ENCODE data around the gene HCAR2.
"Not testable (repeated sequence)": the region's sequence is repeated elsewhere in the genome, so short reads cannot be mapped to it uniquely, and the experiment has no call there.

The HCAR2 gene

DNA sequence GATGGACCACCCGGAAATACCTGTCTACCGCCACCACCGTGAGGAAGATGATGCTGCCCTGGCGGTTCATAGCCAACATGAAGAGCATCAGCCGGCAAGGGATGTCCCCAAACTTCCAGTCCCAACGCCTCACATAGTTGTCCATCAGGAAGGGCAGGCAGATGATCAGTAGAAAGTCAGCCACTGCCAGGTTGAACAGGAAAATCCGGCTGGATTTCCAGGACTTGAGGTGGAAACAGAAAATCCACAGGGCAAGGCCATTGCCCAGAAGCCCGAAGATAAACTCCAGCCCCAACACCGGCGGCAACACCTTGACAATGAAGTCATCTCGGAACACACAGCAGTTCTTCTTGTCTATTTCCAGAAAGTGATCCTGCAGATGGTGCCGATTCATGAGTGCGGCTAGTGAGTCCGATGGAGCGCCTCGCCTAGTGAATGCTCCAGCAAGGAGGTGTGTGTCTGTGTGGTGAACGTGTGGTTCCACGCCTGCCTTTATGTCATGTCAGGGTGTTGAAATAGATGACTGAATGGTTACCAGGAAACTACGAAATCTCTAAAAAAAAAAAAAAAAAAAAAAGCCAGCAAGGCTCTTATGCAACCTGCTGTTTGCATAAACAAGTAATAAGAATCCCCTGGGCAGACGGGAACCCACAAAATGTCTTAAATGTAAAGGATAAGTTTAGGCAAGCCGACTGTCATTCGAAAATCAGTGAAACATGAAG is at the start of gene HCAR2:
TSS of gene HCAR2 (minus strand) at position 468 of the 722 bp plus-strand sequence. CDS start at position 394, 74 bp downstream.
- not testable (repeated sequence) for H3K27me3 ChIP-seq (ENCODE audit: insufficient read depth, low read length, poor library complexity, severe bottlenecking); H3K79me2 ChIP-seq (ENCODE audit: insufficient read depth, low read length); H3K4me3 ChIP-seq (ENCODE audit: low read length, poor library complexity, severe bottlenecking); H3K36me3 ChIP-seq (ENCODE audit: insufficient read depth, low read length); H3K9me3 ChIP-seq (ENCODE audit: insufficient read depth, low read depth, low read length); H4K20me1 ChIP-seq (ENCODE audit: insufficient read depth, low read length, poor library complexity, severe bottlenecking); H3K4me1 ChIP-seq (ENCODE audit: insufficient read depth, low read length, poor library complexity, severe bottlenecking); H2AFZ ChIP-seq (ENCODE audit: low read length); H3K4me2 ChIP-seq (ENCODE audit: low read depth, low read length, poor library complexity, severe bottlenecking); H3K9me2 ChIP-seq (replicated peaks; ENCODE audit: low read depth, low read length); H3F3A ChIP-seq (ENCODE audit: low read depth); H3K9ac ChIP-seq (ENCODE audit: low read depth, low read length, poor library complexity, severe bottlenecking)

DNA sequence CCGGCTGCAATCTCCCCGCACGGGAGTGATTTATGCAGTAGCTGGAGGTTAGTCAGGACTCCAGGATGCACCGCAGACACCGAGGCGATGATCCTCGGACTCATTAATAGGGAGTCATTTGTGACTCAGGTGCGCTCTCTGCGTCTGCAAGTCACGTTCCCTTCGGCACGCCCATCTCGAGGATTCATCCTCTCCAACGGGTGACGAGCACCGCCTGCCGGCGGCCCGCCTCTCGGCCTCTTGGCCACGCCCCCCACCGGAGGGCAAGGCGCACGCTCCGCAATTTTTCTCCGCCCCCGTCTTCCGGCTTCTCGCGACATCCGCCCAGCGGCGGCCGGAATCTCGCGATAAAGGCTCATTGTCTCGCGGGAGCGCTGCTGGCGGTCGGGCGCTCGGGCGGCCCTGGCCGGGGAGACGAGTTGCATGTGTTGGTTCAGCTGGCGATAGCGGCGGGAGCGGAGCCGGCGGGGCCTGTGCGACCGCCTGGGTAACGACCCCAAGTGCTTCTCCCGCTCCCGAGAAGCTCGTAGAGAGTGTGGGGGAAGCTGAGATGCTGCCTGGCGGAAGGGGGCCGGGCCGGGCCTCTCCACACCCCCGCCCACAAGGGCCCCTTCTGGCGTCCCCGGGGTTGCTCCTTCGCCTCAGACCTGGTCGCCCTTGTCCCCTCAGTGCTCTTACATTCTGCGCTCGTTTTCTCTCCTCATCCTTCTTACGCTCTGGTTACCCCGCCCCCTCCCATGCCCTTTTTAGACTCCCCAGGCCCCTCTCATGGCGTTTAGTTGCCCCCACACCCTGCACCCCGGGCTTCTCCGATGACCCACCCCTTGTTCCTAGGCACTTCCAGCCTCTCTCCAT is 49.5 kb upstream of the HCAR2 start, which contains the start of gene DENR:
TSS of gene DENR (plus strand) at position 361 of the 855 bp plus-strand sequence. CDS start 878 bp downstream, outside the sequence.
- Histone ChIP-seq H3K9me3 (ENCODE audit: insufficient read depth, low read depth, low read length) (no peaks in the 10 kb centered on the region), H3K79me2 (ENCODE audit: insufficient read depth, low read length) (peaks cover 47% of the 10 kb centered on the region), H4K20me1 (ENCODE audit: insufficient read depth, low read length, poor library complexity, severe bottlenecking) (peaks cover 32% of the 10 kb centered on the region), H2AFZ (ENCODE audit: low read length) (peak within 1 kb of the TSS; percentile 87), H3K9me2 (replicated peaks; ENCODE audit: low read depth, low read length) (no peaks in the 10 kb centered on the region), H3K4me2 (ENCODE audit: low read depth, low read length, poor library complexity, severe bottlenecking) (peak within 1 kb of the TSS; percentile 89), H3F3A (ENCODE audit: low read depth) (no peaks in the 10 kb centered on the region), H3K27me3 (ENCODE audit: insufficient read depth, low read length, poor library complexity, severe bottlenecking) (no peaks in the 10 kb centered on the region), H3K9ac (ENCODE audit: low read depth, low read length, poor library complexity, severe bottlenecking) (peak within 1 kb of the TSS; percentile 93), H3K36me3 (ENCODE audit: insufficient read depth, low read length) (peaks cover 12% of the 10 kb centered on the region; the same call in 1 of the 2 replicates), H3K4me3 (ENCODE audit: low read length, poor library complexity, severe bottlenecking) (peak within 1 kb of the TSS; percentile 92), H3K4me1 (ENCODE audit: insufficient read depth, low read length, poor library complexity, severe bottlenecking) (peaks cover 32% of the 10 kb centered on the region)
- no peak for TF ChIP-seq EZH2phosphoT487 (IDR thresholded peaks at IDR 0.05; ENCODE audit: borderline replicate concordance)
- TF ChIP-seq, protein P1, sequence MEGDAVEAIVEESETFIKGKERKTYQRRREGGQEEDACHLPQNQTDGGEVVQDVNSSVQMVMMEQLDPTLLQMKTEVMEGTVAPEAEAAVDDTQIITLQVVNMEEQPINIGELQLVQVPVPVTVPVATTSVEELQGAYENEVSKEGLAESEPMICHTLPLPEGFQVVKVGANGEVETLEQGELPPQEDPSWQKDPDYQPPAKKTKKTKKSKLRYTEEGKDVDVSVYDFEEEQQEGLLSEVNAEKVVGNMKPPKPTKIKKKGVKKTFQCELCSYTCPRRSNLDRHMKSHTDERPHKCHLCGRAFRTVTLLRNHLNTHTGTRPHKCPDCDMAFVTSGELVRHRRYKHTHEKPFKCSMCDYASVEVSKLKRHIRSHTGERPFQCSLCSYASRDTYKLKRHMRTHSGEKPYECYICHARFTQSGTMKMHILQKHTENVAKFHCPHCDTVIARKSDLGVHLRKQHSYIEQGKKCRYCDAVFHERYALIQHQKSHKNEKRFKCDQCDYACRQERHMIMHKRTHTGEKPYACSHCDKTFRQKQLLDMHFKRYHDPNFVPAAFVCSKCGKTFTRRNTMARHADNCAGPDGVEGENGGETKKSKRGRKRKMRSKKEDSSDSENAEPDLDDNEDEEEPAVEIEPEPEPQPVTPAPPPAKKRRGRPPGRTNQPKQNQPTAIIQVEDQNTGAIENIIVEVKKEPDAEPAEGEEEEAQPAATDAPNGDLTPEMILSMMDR (conservative IDR thresholded peaks at IDR 0.05; ENCODE audit: low read length), result peak; percentile 66

DNA sequence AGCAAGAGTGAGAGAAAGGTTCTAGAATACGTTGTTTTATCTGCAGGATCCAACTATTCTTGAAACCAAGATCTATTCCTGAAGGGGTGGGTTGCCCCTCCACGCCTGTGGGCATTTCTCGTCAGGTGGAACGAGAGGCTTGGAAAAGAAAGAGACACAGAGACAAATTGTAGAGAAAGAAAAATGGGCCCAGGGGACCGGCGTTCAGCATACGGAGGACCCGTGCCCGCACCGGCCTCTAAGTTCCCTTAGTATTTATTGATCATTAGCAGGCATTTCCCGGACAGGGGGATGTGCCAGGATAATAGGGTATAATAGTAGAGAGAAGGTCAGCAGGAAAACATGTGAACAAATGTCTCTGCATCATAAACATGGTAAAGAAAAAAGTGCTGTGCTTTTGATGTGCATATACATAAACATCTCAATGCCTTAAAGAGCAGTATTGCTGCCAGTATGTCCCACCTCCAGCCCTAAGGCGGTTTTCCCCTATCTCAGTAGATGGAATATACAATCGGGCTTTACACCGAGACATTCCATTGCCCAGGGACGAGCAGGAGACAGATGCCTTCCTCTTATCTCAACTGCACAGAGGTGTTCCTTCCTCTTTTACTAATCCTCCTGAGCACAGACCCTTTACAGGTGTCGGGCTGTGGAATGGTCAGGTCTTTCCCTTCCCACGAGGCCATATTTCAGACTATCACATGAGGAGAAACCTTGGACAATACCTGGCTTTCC is 47.8 kb upstream of the HCAR2 start:
- Histone ChIP-seq H3K79me2 (ENCODE audit: insufficient read depth, low read length) (peaks cover 30% of the 10 kb centered on the region), H3K4me1 (ENCODE audit: insufficient read depth, low read length, poor library complexity, severe bottlenecking) (peaks cover 23% of the 10 kb centered on the region), H4K20me1 (ENCODE audit: insufficient read depth, low read length, poor library complexity, severe bottlenecking) (peaks cover 27% of the 10 kb centered on the region)
- not testable (repeated sequence) for H3K9me2 ChIP-seq (replicated peaks; ENCODE audit: low read depth, low read length); H3K4me3 ChIP-seq (ENCODE audit: low read length, poor library complexity, severe bottlenecking); H3K9me3 ChIP-seq (ENCODE audit: insufficient read depth, low read depth, low read length); H2AFZ ChIP-seq (ENCODE audit: low read length); H3K36me3 ChIP-seq (ENCODE audit: insufficient read depth, low read length); H3K27me3 ChIP-seq (ENCODE audit: insufficient read depth, low read length, poor library complexity, severe bottlenecking); H3F3A ChIP-seq (ENCODE audit: low read depth); H3K9ac ChIP-seq (ENCODE audit: low read depth, low read length, poor library complexity, severe bottlenecking); H3K4me2 ChIP-seq (ENCODE audit: low read depth, low read length, poor library complexity, severe bottlenecking)

Data from Loucy (cell line).